SK-N-SH (cell line): ENCODE results near the gene KLF7. TPM values are rescaled to one million over a fixed set of nuclear protein-coding genes. Genes with fewer than 3 reads are reported as not detected.
A peak's percentile ranks its signal among the peaks of the same experiment; 100 is the strongest.

Experiments
- CTCF ChIA-PET: fragments of 300-600, 350-600 bp; formaldehyde crosslinking; extraction: SDS; loops from one replicate; lab custom pipeline; 2021; lab: Yijun Ruan, JAX
- POLR2A ChIA-PET: fragments of 350-600 bp; sonication (Branson Sonifier 250); formaldehyde crosslinking; extraction: SDS; loops from one replicate; lab custom pipeline; 2020; ENCODE audit warnings: antibody characterized with exemption, inconsistent platforms; lab: Yijun Ruan, JAX
- DNase-seq: peaks from one replicate; pipeline ENCODE4 v3.0.0; 2012
- H2AFZ ChIP-seq: fragments of 200-600 bp; sonication (generic); 2 replicates; pipeline ENCODE4 v1.8.1; 2016; ENCODE audit warnings: antibody characterized with exemption, mild to moderate bottlenecking, low read depth
- H3F3A ChIP-seq: fragments of 200-600 bp; sonication (generic); replicated peaks from 2 replicates; pipeline ENCODE3; 2016; ENCODE audit warnings: antibody characterized with exemption, mild to moderate bottlenecking; ENCODE audit not compliant: insufficient read depth
- H3K27ac ChIP-seq, 2 experiments: fragments of 200-500 bp in 1 of 2; fragments of 200-600 bp in 1 of 2; sonication (Bioruptor generic) in 1 of 2; sonication (generic), shearing (Covaris generic) in 1 of 2; 2 replicates each; pipeline versions ENCODE4 v1.5.1 to v1.6.1; 2014 to 2016; ENCODE audit warnings: low read depth in 2 of 2, inconsistent platforms in 1 of 2, low read length in 1 of 2, mild to moderate bottlenecking in 1 of 2, mixed read lengths in 1 of 2
- H3K27me3 ChIP-seq: fragments of 200-600 bp; sonication (generic), shearing (Covaris generic); 2 replicates; pipeline ENCODE4 v1.6.1; 2016; ENCODE audit warnings: mixed run types; ENCODE audit not compliant: insufficient read depth
- H3K36me3 ChIP-seq, 2 experiments: fragments of 200-500 bp in 1 of 2; fragments of 200-600 bp in 1 of 2; sonication (Bioruptor generic) in 1 of 2; sonication (generic) in 1 of 2; replicated peaks in 1 of 2; 2 replicates each; pipeline versions ENCODE3 to v1.5.1; 2014 to 2016; ENCODE audit warnings: low read length in 1 of 2, mild to moderate bottlenecking in 1 of 2; ENCODE audit not compliant: insufficient read depth in 2 of 2, control insufficient read depth in 1 of 2
- H3K4me1 ChIP-seq, 2 experiments: fragments of 200-500 bp in 1 of 2; fragments of 200-600 bp in 1 of 2; sonication (Bioruptor generic) in 1 of 2; sonication (generic), shearing (Covaris generic) in 1 of 2; 2 replicates each; pipeline versions ENCODE4 v1.5.1 to v1.6.1; 2014 to 2016; ENCODE audit warnings: low read depth in 1 of 2, low read length in 1 of 2, mixed run types in 1 of 2; ENCODE audit not compliant: insufficient read depth in 2 of 2, control insufficient read depth in 1 of 2
- H3K4me2 ChIP-seq: fragments of 200-600 bp; sonication (generic), shearing (Covaris generic); 2 replicates; pipeline ENCODE4 v1.6.1; 2017; ENCODE audit warnings: mixed run types
- H3K4me3 ChIP-seq, 2 experiments: fragments of 200-500 bp in 1 of 2; fragments of 200-600 bp in 1 of 2; sonication (Bioruptor generic) in 1 of 2; sonication (generic), shearing (Covaris generic) in 1 of 2; 2 replicates each; pipeline versions ENCODE4 v1.5.1 to v1.8.1; 2014 to 2016; ENCODE audit warnings: low read depth in 2 of 2, inconsistent platforms in 1 of 2, low read length in 1 of 2, mild to moderate bottlenecking in 1 of 2, mixed read lengths in 1 of 2, moderate library complexity in 1 of 2
- H3K79me2 ChIP-seq: fragments of 200-600 bp; sonication (generic); 2 replicates; pipeline ENCODE4 v1.8.1; 2017; ENCODE audit warnings: mild to moderate bottlenecking; ENCODE audit not compliant: insufficient read depth
- H3K9ac ChIP-seq: fragments of 200-600 bp; sonication (generic); 2 replicates; pipeline ENCODE4 v1.6.1; 2017; ENCODE audit warnings: mixed run types
- H3K9me2 ChIP-seq: fragments of 200-600 bp; sonication (generic); 2 replicates; pipeline ENCODE4 v1.6.1; 2017; ENCODE audit warnings: mixed run types
- H3K9me3 ChIP-seq: fragments of 200-600 bp; sonication (generic); 2 replicates; pipeline ENCODE4 v1.6.1; 2017; ENCODE audit warnings: mixed run types, mild to moderate bottlenecking, moderate library complexity
- H4K20me1 ChIP-seq: fragments of 200-600 bp; sonication (generic); 2 replicates; pipeline ENCODE4 v1.6.1; 2017; ENCODE audit warnings: mild to moderate bottlenecking, mixed run types; ENCODE audit not compliant: insufficient read depth
- ELF1 ChIP-seq: IDR thresholded peaks from 2 replicates; pipeline ENCODE4 v1.4.0; 2012
- EP300 ChIP-seq, 2 experiments: IDR thresholded peaks; 2 replicates each; pipeline versions ENCODE4 v1.4.0 to v1.6.1; 2012; ENCODE audit warnings: borderline replicate concordance in 1 of 2, low read depth in 1 of 2, low read length in 1 of 2
- EZH2phosphoT487 ChIP-seq: fragments of 200-600 bp; sonication (generic); IDR thresholded peaks from 2 replicates; pipeline ENCODE4 v1.6.1; 2017; ENCODE audit warnings: low read depth, mixed run types, mild to moderate bottlenecking, antibody characterized with exemption, moderate library complexity, borderline replicate concordance
- FOXM1 ChIP-seq: IDR thresholded peaks from 2 replicates; pipeline ENCODE4 v1.4.0; 2012; ENCODE audit warnings: low read depth, mild to moderate bottlenecking
- GATA2 ChIP-seq: sonication (generic); formaldehyde crosslinking; IDR thresholded peaks from 2 replicates; pipeline ENCODE4 v1.5.0; 2020; ENCODE audit warnings: mild to moderate bottlenecking, missing genetic modification reagents
- IRF3 ChIP-seq: fragments of 150-350 bp; IDR thresholded peaks from 2 replicates; pipeline ENCODE4 v1.6.1; 2016; ENCODE audit warnings: mild to moderate bottlenecking, low read depth, low read length
- RFX5 ChIP-seq: IDR thresholded peaks from 2 replicates; pipeline ENCODE4 v1.6.1; 2012; ENCODE audit warnings: mild to moderate bottlenecking, improper control_type of control experiment, low read length
- WGBS: methylation state at CpG from one replicate; pipeline ENCODE4 v1.1.6; 2017; ENCODE audit warnings: low lambda C conversion rate; 5-methylcytosine and 5-hydroxymethylcytosine counted together
- polyA plus RNA-seq, 3 experiments: library from polyadenylated mRNA; depleted of rRNA; stranded (reverse); fragments of >200 nt; gene quantifications; 2 replicates each; pipeline ENCODE4 v1.2.3, GENCODE V29; 2012
- TF ChIP-seq, protein P1 (sequence below): fragments of 150-350 bp; IDR thresholded peaks from 2 replicates; pipeline ENCODE4 v1.6.1; 2017; ENCODE audit warnings: antibody characterized with exemption, low read length, low read depth, borderline replicate concordance
- TF ChIP-seq, protein P2 (sequence below): IDR thresholded peaks from 2 replicates; pipeline ENCODE4; 2012

KLF7 gene
- polyA plus RNA-seq, 1 of the 3 experiments (the other 2 are of a cell fraction), result 7.5 TPM

- TF ChIP-seq, protein P1, sequence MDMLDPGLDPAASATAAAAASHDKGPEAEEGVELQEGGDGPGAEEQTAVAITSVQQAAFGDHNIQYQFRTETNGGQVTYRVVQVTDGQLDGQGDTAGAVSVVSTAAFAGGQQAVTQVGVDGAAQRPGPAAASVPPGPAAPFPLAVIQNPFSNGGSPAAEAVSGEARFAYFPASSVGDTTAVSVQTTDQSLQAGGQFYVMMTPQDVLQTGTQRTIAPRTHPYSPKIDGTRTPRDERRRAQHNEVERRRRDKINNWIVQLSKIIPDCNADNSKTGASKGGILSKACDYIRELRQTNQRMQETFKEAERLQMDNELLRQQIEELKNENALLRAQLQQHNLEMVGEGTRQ, result no peak
- TF ChIP-seq FOXM1, result no peak
- no peak for TF ChIP-seq EZH2phosphoT487
- TF ChIP-seq, protein P2, sequence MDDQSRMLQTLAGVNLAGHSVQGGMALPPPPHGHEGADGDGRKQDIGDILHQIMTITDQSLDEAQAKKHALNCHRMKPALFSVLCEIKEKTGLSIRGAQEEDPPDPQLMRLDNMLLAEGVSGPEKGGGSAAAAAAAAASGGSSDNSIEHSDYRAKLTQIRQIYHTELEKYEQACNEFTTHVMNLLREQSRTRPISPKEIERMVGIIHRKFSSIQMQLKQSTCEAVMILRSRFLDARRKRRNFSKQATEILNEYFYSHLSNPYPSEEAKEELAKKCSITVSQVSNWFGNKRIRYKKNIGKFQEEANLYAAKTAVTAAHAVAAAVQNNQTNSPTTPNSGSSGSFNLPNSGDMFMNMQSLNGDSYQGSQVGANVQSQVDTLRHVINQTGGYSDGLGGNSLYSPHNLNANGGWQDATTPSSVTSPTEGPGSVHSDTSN, result no peak
- TF ChIP-seq GATA2 (CRISPR knock-in tag), result no peak
- no peak for TF ChIP-seq EP300 (IDR thresholded peaks at IDR 0.05; ENCODE audit: borderline replicate concordance in 1 of 2, low read depth in 1 of 2, low read length in 1 of 2)
- no peak for TF ChIP-seq ELF1
- TF ChIP-seq RFX5, result no peak
Measured at GRCh38 chr2:207155516-207156444, 10.0 kb downstream of the KLF7 start (continued).

DNA sequence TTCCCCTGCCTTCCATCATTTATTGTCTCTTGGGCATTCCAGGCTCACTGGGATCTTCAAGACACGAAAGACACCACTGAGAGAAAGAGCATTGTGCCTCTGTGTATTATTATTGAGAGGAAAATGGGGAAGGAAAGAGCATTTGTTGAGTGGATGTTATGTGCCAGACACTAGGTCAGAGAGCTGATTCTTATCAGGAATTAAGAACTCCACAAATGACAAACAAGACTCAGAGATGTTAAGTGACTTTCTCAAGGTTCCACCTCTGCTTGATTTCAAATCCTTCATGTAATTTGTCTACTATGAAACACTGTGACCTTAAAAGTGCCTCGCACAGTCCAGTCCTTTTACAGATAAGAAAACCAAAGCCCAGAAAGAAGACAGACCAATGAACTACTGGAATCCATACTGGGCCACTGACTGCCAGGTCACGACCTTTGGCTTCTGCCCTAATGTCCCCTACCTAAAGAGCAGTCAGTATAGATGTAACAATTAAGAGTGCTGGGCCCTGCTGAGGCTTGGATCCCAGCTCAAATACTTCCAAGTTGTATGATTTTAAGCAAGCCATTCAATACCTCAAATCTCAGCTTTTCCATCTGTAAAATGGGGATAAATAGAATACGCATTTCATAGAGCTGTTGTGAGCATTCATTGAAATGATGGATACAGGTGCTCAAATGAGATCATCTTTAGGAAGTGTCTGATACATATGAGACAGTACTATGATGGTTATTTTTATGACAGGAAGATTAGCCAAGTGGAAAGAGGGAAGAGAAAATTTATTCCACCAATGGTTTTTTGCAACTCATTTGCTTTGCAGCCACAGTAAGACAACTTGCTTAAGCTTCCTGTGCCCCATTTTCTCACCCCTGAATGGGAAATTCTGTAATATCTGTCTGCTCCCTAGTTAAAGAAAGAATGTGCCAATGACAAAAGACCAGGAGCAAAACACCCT, 10.9 kb downstream of the KLF7 start:
- H4K20me1 ChIP-seq, result peaks cover 98% of the 10 kb centered on the region
- peak overlapping the region; percentile 44 to 91; a peak in 3 of 4 replicates for H3K27ac ChIP-seq
- H3K4me3 ChIP-seq, result no peak overlapping the region
- H3K79me2 ChIP-seq, result peaks cover 100% of the 10 kb centered on the region
- CTCF ChIA-PET, result interaction anchor here (1.4 kb wide), 1 partner anchor 13 kb away, joined by 4 read pairs; no protein-coding TSS in a partner anchor
- H3F3A ChIP-seq, result peaks cover 11% of the 10 kb centered on the region
- 0 out of 2 replicates have a peak overlapping the region, but pooled peaks have one; percentile 72 for H3K4me2 ChIP-seq
- no peaks in the 10 kb centered on the region for H3K9me3 ChIP-seq
- H3K4me1 ChIP-seq, result peaks cover 49 to 67% of the 10 kb centered on the region in 2 experiments; a peak in 3 of 4 replicates
- DNase-seq, result no peak
- H3K9me2 ChIP-seq, result no peaks in the 10 kb centered on the region
- no peaks in the 10 kb centered on the region for H3K27me3 ChIP-seq
- 0 out of 2 replicates have a peak, but pooled peaks have one; percentile 21 for TF ChIP-seq GATA2 (CRISPR knock-in tag)
- no peak for TF ChIP-seq IRF3
- H3K9ac ChIP-seq, result no peak overlapping the region
- POLR2A ChIA-PET, result interaction anchor here (0.6 to 1.0 kb wide), 2 partner anchors 8 to 173 kb away, joined by 3 read pairs; no protein-coding TSS in a partner anchor
- WGBS, result 94% methylated on average over 4 of the region's 4 CpGs
- H3K36me3 ChIP-seq, result peaks cover 0 to 22% of the 10 kb centered on the region in 2 experiments
- H2AFZ ChIP-seq, result no peak overlapping the region
